Fibroblast of lung (primary cell): Measurements from ENCODE around the gene GPR34. TPM values are rescaled to one million over a fixed set of nuclear protein-coding genes. Genes with fewer than 3 reads are reported as not detected.
A peak's percentile ranks its signal among the peaks of the same experiment; 100 is the strongest.

Source experiments
- DNase-seq, 2 donors: peaks; one replicate each; pipeline versions ENCODE4 v3.0.0 to v3.0.0-alpha.2; 2010; ENCODE audit warnings: low read depth in 2 of 2
- H2AFZ ChIP-seq: 2 replicates; pipeline ENCODE4 v1.5.1; 2012; ENCODE audit warnings: low read length, control low read depth, inconsistent platforms
- H3K27ac ChIP-seq: 2 replicates; pipeline ENCODE4 v1.5.1; 2011; ENCODE audit warnings: low read length, control low read depth; ENCODE audit not compliant: insufficient read depth
- H3K27me3 ChIP-seq: 2 replicates; pipeline ENCODE4 v1.5.1; 2011; ENCODE audit warnings: mild to moderate bottlenecking, low read length; ENCODE audit not compliant: control insufficient read depth, insufficient read depth
- H3K36me3 ChIP-seq: 2 replicates; pipeline ENCODE4 v1.5.1; 2011; ENCODE audit warnings: low read length; ENCODE audit not compliant: control insufficient read depth, insufficient read depth
- H3K4me1 ChIP-seq: 2 replicates; pipeline ENCODE4 v1.5.1; 2011; ENCODE audit warnings: low read length; ENCODE audit not compliant: control insufficient read depth, insufficient read depth; ENCODE audit errors: extremely low read depth
- H3K4me2 ChIP-seq: 2 replicates; pipeline ENCODE4 v1.5.1; 2011; ENCODE audit warnings: low read length, control low read depth; ENCODE audit not compliant: insufficient read depth; ENCODE audit errors: extremely low read depth
- H3K4me3 ChIP-seq, 4 experiments: fragments of 200-600 bp in 1 of 4; sonication (generic) in 1 of 4; replicated peaks in 1 of 4; 2 replicates each; pipeline ENCODE4 v1.5.1; 2011 to 2016; ENCODE audit warnings: low read length in 4 of 4, low read depth in 3 of 4, mild to moderate bottlenecking in 3 of 4, control low read depth in 2 of 4, inconsistent platforms in 1 of 4, mixed read lengths in 1 of 4; ENCODE audit not compliant: insufficient read depth in 1 of 4; ENCODE audit errors: control extremely low read depth in 1 of 4
- H3K79me2 ChIP-seq: 2 replicates; pipeline ENCODE4 v1.5.1; 2012; ENCODE audit warnings: mild to moderate bottlenecking, low read length, inconsistent platforms; ENCODE audit not compliant: control insufficient read depth, insufficient read depth
- H3K9ac ChIP-seq: 2 replicates; pipeline ENCODE4 v1.5.1; 2011; ENCODE audit warnings: mild to moderate bottlenecking, low read length, control low read depth; ENCODE audit not compliant: insufficient read depth
- H3K9me3 ChIP-seq: 2 replicates; pipeline ENCODE4 v1.5.1; 2012; ENCODE audit warnings: low read depth, low read length; ENCODE audit not compliant: control insufficient read depth, insufficient read depth
- H4K20me1 ChIP-seq: 2 replicates; pipeline ENCODE4 v1.5.1; 2011; ENCODE audit warnings: low read length; ENCODE audit not compliant: control insufficient read depth, insufficient read depth; ENCODE audit errors: extremely low read depth
- EZH2 ChIP-seq: IDR thresholded peaks from 2 replicates; pipeline ENCODE4 v1.5.1; 2012; ENCODE audit warnings: low read length, control low read depth, mild to moderate bottlenecking; ENCODE audit errors: missing control alignments
- polyA plus RNA-seq, 2 donors: library from polyadenylated mRNA; depleted of rRNA in 1 of 2; stranded (reverse) in 1 of 2; unstranded in 1 of 2; fragments of >200 nt; gene quantifications; 2 replicates each; pipeline ENCODE4 v1.2.1, GENCODE V29; 2011 to 2012; ENCODE audit warnings: missing spikeins in 1 of 2
- total RNA-seq: library from RNA; depleted of rRNA; stranded (reverse); fragments of >200 nt; gene quantifications from 2 replicates; pipeline ENCODE4 v1.2.1, GENCODE V29; 2014
- TF ChIP-seq, protein P1 (sequence below), 2 donors: IDR thresholded peaks in 1 of 2; conservative IDR thresholded peaks in 1 of 2; 1 replicate in 1 of 2; 2 replicates in 1 of 2; pipeline ENCODE4 v1.5.1; 2011 to 2012; ENCODE audit warnings: low read length in 2 of 2, control low read depth in 1 of 2, inconsistent platforms in 1 of 2, low read depth in 1 of 2, mild to moderate bottlenecking in 1 of 2

Gene GPR34
- total and polyA plus RNA-seq, 2 donors (not counting 1 experiment from before 2014, with no cell fraction given), result not detected

DNA sequence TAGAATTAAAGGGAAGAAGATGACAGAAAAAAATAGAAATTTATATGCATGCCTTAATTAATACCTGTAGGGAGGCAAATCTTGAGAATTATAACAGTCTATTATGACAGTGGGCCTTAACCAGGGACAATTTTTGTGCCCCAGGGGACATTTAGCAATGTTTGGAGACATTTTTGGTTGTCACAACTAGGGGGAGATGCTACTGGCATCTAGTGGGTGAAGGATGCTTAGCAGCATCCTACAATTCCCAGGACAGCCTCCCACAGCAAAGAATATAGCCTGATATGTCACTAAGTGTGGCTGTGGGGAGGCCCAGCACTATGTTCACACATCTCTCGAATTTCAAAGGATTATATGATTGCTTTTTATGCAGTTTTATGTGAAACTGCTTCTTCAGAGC lies 45.8 kb downstream of the GPR34 start:
- H3K4me2 ChIP-seq, result no peak overlapping the region
- DNase-seq, result peak in 1 of 2 donors; percentile 34
- H3K27ac ChIP-seq, result no peak overlapping the region
- no peak for TF ChIP-seq EZH2
- TF ChIP-seq, protein P1, sequence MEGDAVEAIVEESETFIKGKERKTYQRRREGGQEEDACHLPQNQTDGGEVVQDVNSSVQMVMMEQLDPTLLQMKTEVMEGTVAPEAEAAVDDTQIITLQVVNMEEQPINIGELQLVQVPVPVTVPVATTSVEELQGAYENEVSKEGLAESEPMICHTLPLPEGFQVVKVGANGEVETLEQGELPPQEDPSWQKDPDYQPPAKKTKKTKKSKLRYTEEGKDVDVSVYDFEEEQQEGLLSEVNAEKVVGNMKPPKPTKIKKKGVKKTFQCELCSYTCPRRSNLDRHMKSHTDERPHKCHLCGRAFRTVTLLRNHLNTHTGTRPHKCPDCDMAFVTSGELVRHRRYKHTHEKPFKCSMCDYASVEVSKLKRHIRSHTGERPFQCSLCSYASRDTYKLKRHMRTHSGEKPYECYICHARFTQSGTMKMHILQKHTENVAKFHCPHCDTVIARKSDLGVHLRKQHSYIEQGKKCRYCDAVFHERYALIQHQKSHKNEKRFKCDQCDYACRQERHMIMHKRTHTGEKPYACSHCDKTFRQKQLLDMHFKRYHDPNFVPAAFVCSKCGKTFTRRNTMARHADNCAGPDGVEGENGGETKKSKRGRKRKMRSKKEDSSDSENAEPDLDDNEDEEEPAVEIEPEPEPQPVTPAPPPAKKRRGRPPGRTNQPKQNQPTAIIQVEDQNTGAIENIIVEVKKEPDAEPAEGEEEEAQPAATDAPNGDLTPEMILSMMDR (conservative IDR thresholded peaks at IDR 0.05 in 1 of 2, IDR thresholded peaks at IDR 0.05 in 1 of 2; ENCODE audit: low read depth in 1 of 2, low read length in 2 of 2), result peak; percentile 21 to 59
- no peak overlapping the region for H3K9ac ChIP-seq
- H3K9me3 ChIP-seq, result no peaks in the 10 kb centered on the region
- H4K20me1 ChIP-seq, result no peaks in the 10 kb centered on the region
- H3K4me1 ChIP-seq, result no peaks in the 10 kb centered on the region
- no peaks in the 10 kb centered on the region for H3K27me3 ChIP-seq
- no peak overlapping the region for H3K4me3 ChIP-seq
- H3K79me2 ChIP-seq, result no peaks in the 10 kb centered on the region
- H2AFZ ChIP-seq, result no peak overlapping the region
- no peaks in the 10 kb centered on the region for H3K36me3 ChIP-seq

DNA sequence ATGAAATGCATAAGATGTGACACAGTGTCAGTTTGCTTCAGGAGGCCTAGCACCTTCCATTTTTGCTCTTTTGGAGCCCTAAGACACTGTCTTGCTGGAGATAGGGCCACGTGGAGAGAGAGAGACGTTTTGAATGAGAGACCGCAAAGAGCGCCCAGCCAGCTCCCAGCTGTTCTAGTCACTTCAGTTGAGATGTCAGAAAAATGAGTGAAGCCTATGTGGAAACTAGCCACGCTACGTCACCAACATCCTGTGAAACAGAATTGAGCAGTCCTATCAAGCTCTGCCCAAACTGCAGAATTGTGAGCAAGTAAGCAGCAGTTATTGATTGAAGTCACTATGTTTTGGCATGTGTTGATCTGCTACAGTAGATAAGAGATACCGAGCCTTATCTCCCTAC lies 48.3 kb downstream of the GPR34 start:
- Histone ChIP-seq H3K36me3 (no peaks in the 10 kb centered on the region), H3K4me3 (no peak overlapping the region), H3K4me2 (no peak overlapping the region), H3K79me2 (no peaks in the 10 kb centered on the region), H3K9ac (no peak overlapping the region), H4K20me1 (no peaks in the 10 kb centered on the region), H3K9me3 (no peaks in the 10 kb centered on the region), H3K27ac (no peak overlapping the region), H2AFZ (no peak overlapping the region), H3K27me3 (no peaks in the 10 kb centered on the region), H3K4me1 (no peaks in the 10 kb centered on the region)
- DNase-seq, result peak in 1 of 2 donors; percentile 26
- TF ChIP-seq, protein P1 (conservative IDR thresholded peaks at IDR 0.05 in 1 of 2, IDR thresholded peaks at IDR 0.05 in 1 of 2; ENCODE audit: low read depth in 1 of 2, low read length in 2 of 2), result no peak

DNA sequence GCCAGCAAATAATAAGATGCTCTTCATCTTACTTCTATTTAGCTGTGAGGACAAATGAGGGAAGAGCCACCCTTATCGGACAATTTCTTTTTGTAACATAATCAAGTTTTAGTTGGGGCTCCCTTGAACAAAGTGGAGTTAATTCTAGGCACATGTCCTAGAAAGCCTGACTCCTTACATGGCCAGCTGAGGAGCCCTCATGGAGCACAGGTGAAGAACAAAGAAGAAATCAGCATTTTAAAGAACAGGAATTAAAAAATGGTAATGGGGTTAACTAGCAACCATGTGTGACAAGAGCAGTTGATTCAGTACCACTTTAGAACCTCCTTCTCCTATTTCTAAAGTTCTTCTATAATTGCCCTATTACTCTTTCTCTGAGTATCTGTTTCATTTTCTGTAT lies 51.1 kb downstream of the GPR34 start:
- no peak overlapping the region for H2AFZ ChIP-seq
- no peaks in the 10 kb centered on the region for H3K9me3 ChIP-seq
- no peak for DNase-seq
- H3K4me3 ChIP-seq, result no peak overlapping the region
- no peaks in the 10 kb centered on the region for H3K36me3 ChIP-seq
- no peak overlapping the region for H3K4me2 ChIP-seq
- no peaks in the 10 kb centered on the region for H4K20me1 ChIP-seq
- TF ChIP-seq EZH2, result no peak
- TF ChIP-seq, protein P1 (conservative IDR thresholded peaks at IDR 0.05 in 1 of 2, IDR thresholded peaks at IDR 0.05 in 1 of 2; ENCODE audit: low read depth in 1 of 2, low read length in 2 of 2), result no peak
- H3K4me1 ChIP-seq, result no peaks in the 10 kb centered on the region
- H3K27ac ChIP-seq, result no peak overlapping the region
- H3K79me2 ChIP-seq, result no peaks in the 10 kb centered on the region
- H3K9ac ChIP-seq, result no peak overlapping the region
- no peaks in the 10 kb centered on the region for H3K27me3 ChIP-seq

Other genes starting within 250 kb of the GPR34 start
- gene NYX, start 241.6 kb upstream of the GPR34 start, total RNA-seq, result not detected in 2 replicates
- not detected in 2 replicates for gene NYX, start 241.6 kb upstream of the GPR34 start, polyA plus RNA-seq
- gene GPR82, start 35.2 kb downstream of the GPR34 start, total RNA-seq, result not detected in 2 replicates
- not detected in 2 replicates for gene GPR82, start 35.2 kb downstream of the GPR34 start, polyA plus RNA-seq
- gene CASK, start 234.6 kb downstream of the GPR34 start, total RNA-seq, result 57.0 and 78.3 TPM in 2 replicates
- 27.4 and 30.7 TPM in 2 replicates for gene CASK, start 234.6 kb downstream of the GPR34 start, polyA plus RNA-seq